NCI-H2029 treated with DMSO at 0.1 percent for 48 hours (cell line): ENCODE data around the gene SERPINB6.
"Not testable (repeated sequence)": the region's sequence is repeated elsewhere in the genome, so short reads cannot be mapped to it uniquely, and the experiment has no call there.

Experiments used
- DNase-seq: peaks from one replicate; lab custom pipeline; 2025; lab: John Stamatoyannopoulos, UW

Gene SERPINB6

GRCh38 chr6:2913621-2914317 lies 57.6 kb downstream of the SERPINB6 start:
- no peak for DNase-seq

- no peak for DNase-seq
Observed at GRCh38 chr6:2911171-2911570, 60.2 kb downstream of the SERPINB6 start.

- no peak for DNase-seq
Observed at GRCh38 chr6:2909718-2910117, 61.6 kb downstream of the SERPINB6 start.

GRCh38 chr6:2909051-2909606 lies 62.2 kb downstream of the SERPINB6 start:
- DNase-seq = not testable (repeated sequence)

- DNase-seq = peak; percentile 89
Observed at GRCh38 chr6:2908516-2908915, 62.9 kb downstream of the SERPINB6 start.

GRCh38 chr6:2903411-2904185 lies 67.8 kb downstream of the SERPINB6 start:
- not testable (repeated sequence) for DNase-seq

GRCh38 chr6:2901645-2902502 lies 69.5 kb downstream of the SERPINB6 start:
- DNase-seq = not testable (repeated sequence)

GRCh38 chr6:2900821-2901644 lies 70.3 kb downstream of the SERPINB6 start:
- DNase-seq = no peak

GRCh38 chr6:2900221-2900807 lies 71.1 kb downstream of the SERPINB6 start:
- DNase-seq = no peak

GRCh38 chr6:2899596-2899995 lies 71.8 kb downstream of the SERPINB6 start:
- DNase-seq = no peak
